Calu3 (cell line): ENCODE data around the gene HAGHL. TPM values are rescaled to one million over a fixed set of nuclear protein-coding genes. Genes with fewer than 3 reads are reported as not detected.
A peak's percentile ranks its signal among the peaks of the same experiment; 100 is the strongest.
"Not testable (repeated sequence)": the region's sequence is repeated elsewhere in the genome, so short reads cannot be mapped to it uniquely, and the experiment has no call there.

Source experiments
- BruUV-seq: library from RNA; stranded (reverse); fragments of 400-500 nt; replicated peaks from 2 replicates; lab custom pipeline; 2021; lab: Mats Ljungman, UMichigan
- CTCF ChIA-PET: fragments of 300-600 bp; sonication (Branson Sonifier 250); formaldehyde crosslinking; loops from one replicate; lab custom pipeline; 2022; ENCODE audit warnings: antibody characterized with exemption; lab: Charles Lee
- DNase-seq: peaks from one replicate; pipeline ENCODE4 v3.0.0; 2022
- H3K27ac Mint-ChIP-seq: one replicate; pipeline ENCODE4 v1.8.0; 2022; ENCODE audit warnings: mixed read lengths; ENCODE audit not compliant: unreplicated experiment
- H3K27me3 Mint-ChIP-seq: one replicate; pipeline ENCODE4 v1.8.0; 2022; ENCODE audit warnings: mixed read lengths; ENCODE audit not compliant: unreplicated experiment
- H3K36me3 Mint-ChIP-seq: one replicate; pipeline ENCODE4 v1.8.0; 2022; ENCODE audit warnings: mild to moderate bottlenecking, moderate library complexity, mixed read lengths; ENCODE audit not compliant: insufficient read depth, unreplicated experiment
- H3K4me1 Mint-ChIP-seq: one replicate; pipeline ENCODE4 v1.8.0; 2022; ENCODE audit warnings: mild to moderate bottlenecking, low read depth, mixed read lengths; ENCODE audit not compliant: unreplicated experiment
- H3K4me3 Mint-ChIP-seq: one replicate; pipeline ENCODE4 v1.8.0; 2022; ENCODE audit warnings: mild to moderate bottlenecking, low read depth, moderate library complexity, mixed read lengths; ENCODE audit not compliant: unreplicated experiment
- H3K9me3 Mint-ChIP-seq: one replicate; pipeline ENCODE4 v1.8.0; 2022; ENCODE audit warnings: low read depth, mixed read lengths; ENCODE audit not compliant: unreplicated experiment
- CTCF ChIP-seq: fragments of 200-600 bp; IDR thresholded peaks from one replicate; pipeline ENCODE4 v1.8.0; 2022; ENCODE audit warnings: antibody characterized with exemption; ENCODE audit not compliant: unreplicated experiment
- intact Hi-C: fragments of 100-400 bp; cut with micrococcal nuclease; formaldehyde crosslinking; loops from one replicate; pipeline ENCODE4 v1.10.0; 2022; ENCODE audit not compliant: unreplicated experiment
- total RNA-seq: library from RNA; stranded (reverse); gene quantifications from 2 replicates; pipeline ENCODE4 v1.2.3, GENCODE V29; 2022

Gene HAGHL
- total RNA-seq, 1 experiment from 2014 or later, result 11.7 TPM

- no peak overlapping the region for H3K27ac Mint-ChIP-seq
- intact Hi-C loops, result no loop called here
- H3K4me1 Mint-ChIP-seq, result peaks cover 8% of the 10 kb centered on the region
These were observed 47.4 kb downstream of the HAGHL start for GRCh38 chr16:774086-775001.

GRCh38 chr16:775236-775796, 48.4 kb downstream of the HAGHL start:
- no TSS peak for BruUV-seq
- Mint-ChIP-seq H3K9me3 (no peaks in the 10 kb centered on the region), H3K4me1 (peaks cover 8% of the 10 kb centered on the region), H3K27me3 (peaks cover 38% of the 10 kb centered on the region), H3K4me3 (no peak overlapping the region), H3K27ac (no peak overlapping the region), H3K36me3 (no peaks in the 10 kb centered on the region)
- no peak for DNase-seq
- intact Hi-C loops, result no loop called here
- TF ChIP-seq CTCF, result no peak
- CTCF ChIA-PET, result no interaction called here

More at GRCh38 chr16:774086-775001, 47.4 kb downstream of the HAGHL start:
- H3K36me3 Mint-ChIP-seq, result no peaks in the 10 kb centered on the region
- H3K27me3 Mint-ChIP-seq, result peaks cover 38% of the 10 kb centered on the region
- peak; percentile 60 for DNase-seq
- TF ChIP-seq CTCF, result no peak
- H3K4me3 Mint-ChIP-seq, result no peak overlapping the region
- no peaks in the 10 kb centered on the region for H3K9me3 Mint-ChIP-seq
- CTCF ChIA-PET, result interaction anchor here (0.9 kb wide), 1 partner anchor 61 kb away, joined by 5 read pairs; no protein-coding TSS in a partner anchor
- no TSS peak for BruUV-seq

GRCh38 chr16:776298-776697, 49.4 kb downstream of the HAGHL start:
- H3K36me3 Mint-ChIP-seq, intact Hi-C loops, H3K4me1 Mint-ChIP-seq, BruUV-seq, DNase-seq, H3K9me3 Mint-ChIP-seq, H3K27ac Mint-ChIP-seq, H3K4me3 Mint-ChIP-seq: not testable (repeated sequence)
- H3K27me3 Mint-ChIP-seq, result peaks cover 31% of the 10 kb centered on the region
- CTCF ChIA-PET, result interaction anchor here (0.7 kb wide), 1 partner anchor 278 kb away, joined by 3 read pairs; no protein-coding TSS in a partner anchor

- no peak overlapping the region for H3K27ac Mint-ChIP-seq
- peaks cover 1% of the 10 kb centered on the region for H3K36me3 Mint-ChIP-seq
- peaks cover 8% of the 10 kb centered on the region for H3K4me1 Mint-ChIP-seq
- no peak for DNase-seq
- no peaks in the 10 kb centered on the region for H3K9me3 Mint-ChIP-seq
- no peak for TF ChIP-seq CTCF
- intact Hi-C loops, result no loop called here
- H3K4me3 Mint-ChIP-seq, result no peak overlapping the region
- peaks cover 28% of the 10 kb centered on the region for H3K27me3 Mint-ChIP-seq
- CTCF ChIA-PET, result interaction anchor here (0.7 kb wide), 1 partner anchor 278 kb away, joined by 3 read pairs; no protein-coding TSS in a partner anchor
- no TSS peak for BruUV-seq
These were observed 49.9 kb downstream of the HAGHL start for GRCh38 chr16:776824-777223.
